Measurements from ENCODE around the gene NENF. TPM values are rescaled to one million over a fixed set of nuclear protein-coding genes. Genes with fewer than 3 reads are reported as not detected.

The NENF gene
- polyA plus RNA-seq, 1 experiment: 73.4 TPM

DNA sequence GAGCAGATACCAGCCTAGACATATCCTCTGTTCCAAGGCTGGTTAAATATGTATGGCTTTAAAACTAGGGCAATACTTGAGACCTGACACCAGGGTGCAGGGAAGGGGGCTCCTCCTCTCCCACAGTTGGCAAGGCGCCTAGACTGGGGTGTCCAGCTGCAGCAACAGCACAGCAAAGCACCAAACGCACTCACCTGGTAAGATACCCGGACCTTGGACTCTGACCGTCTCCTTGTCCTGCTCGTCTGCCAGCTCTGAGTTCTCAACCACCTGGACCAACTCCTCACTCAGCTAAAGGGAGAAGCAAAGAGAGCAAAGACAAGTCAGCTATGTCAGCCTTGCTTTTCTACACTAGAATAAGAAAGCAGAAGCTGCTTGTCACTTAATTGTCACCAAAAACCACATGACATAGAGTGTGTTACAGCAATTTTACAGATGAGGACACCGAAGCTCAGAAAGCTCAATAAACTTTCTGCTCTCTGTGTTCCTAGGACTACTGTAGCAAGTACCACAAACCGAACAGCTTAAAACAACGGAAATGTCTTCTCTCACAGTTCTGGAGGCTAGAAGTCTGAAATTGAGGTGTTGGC, 22.4 kb upstream of the NENF start:
- no peak for DNase-seq (ENCODE audit: low read depth, low spot score)
- TF ChIP-seq CTCF (IDR thresholded peaks at IDR 0.05; ENCODE audit: low read depth, low read length): no peak
- Histone ChIP-seq H3K27me3 (ENCODE audit: control insufficient read depth, insufficient read depth, low read length) (no peaks in the 10 kb centered on the region), H3K9me3 (ENCODE audit: control insufficient read depth, insufficient read depth, low read length) (peaks cover 3% of the 10 kb centered on the region), H3K4me3 (ENCODE audit: low read depth, low read length) (no peak overlapping the region), H3K27ac (ENCODE audit: low read depth, low read length) (no peak overlapping the region)
- POLR2A ChIA-PET: no interaction called here
- CTCF ChIA-PET: interaction anchor here (1.2 kb wide), 1 partner anchor 375 kb away, joined by 5 read pairs; the partner anchor contains the start of genes DTL and INTS7

DNA sequence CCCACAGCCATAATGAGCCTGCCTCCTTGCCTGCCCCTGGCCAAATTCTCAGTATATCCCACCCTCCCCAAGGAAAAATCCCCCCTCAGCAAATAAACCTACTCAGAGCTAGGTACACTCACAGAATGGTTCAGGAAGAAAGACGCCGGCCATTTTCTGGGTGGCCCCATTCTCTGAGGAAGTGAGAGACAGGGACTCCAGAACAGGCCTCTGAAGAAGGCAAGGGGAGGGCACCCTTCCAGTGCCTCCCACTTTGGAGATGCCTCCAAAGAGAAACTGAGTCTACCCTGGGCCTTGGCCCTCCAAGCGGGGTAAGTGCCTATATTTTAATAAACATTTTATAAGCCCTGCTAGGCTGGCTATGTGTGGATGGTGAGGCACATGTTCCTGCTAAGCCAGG, 20.3 kb upstream of the NENF start:
- H3K4me3 ChIP-seq (ENCODE audit: low read depth, low read length): no peak overlapping the region
- no peaks in the 10 kb centered on the region for H3K27me3 ChIP-seq (ENCODE audit: control insufficient read depth, insufficient read depth, low read length)
- ChIA-PET CTCF (no interaction called here), POLR2A (interaction anchor here (0.6 kb wide), 1 partner anchor 340 kb away, joined by 3 read pairs; no protein-coding TSS in a partner anchor)
- TF ChIP-seq CTCF (IDR thresholded peaks at IDR 0.05; ENCODE audit: low read depth, low read length): no peak
- no peak overlapping the region for H3K27ac ChIP-seq (ENCODE audit: low read depth, low read length)
- no peaks in the 10 kb centered on the region; the same call in 1 of the 2 replicates for H3K9me3 ChIP-seq (ENCODE audit: control insufficient read depth, insufficient read depth, low read length)
- DNase-seq (ENCODE audit: low read depth, low spot score): no peak

GRCh38 chr1:212413902-212414327, 18.8 kb upstream of the NENF start:
- DNase-seq (ENCODE audit: low read depth, low spot score): no peak
- Histone ChIP-seq H3K4me3 (ENCODE audit: low read depth, low read length) (peak overlapping the region; percentile 90), H3K9me3 (ENCODE audit: control insufficient read depth, insufficient read depth, low read length) (no peaks in the 10 kb centered on the region; the same call in 1 of the 2 replicates), H3K27ac (ENCODE audit: low read depth, low read length) (no peak overlapping the region), H3K27me3 (ENCODE audit: control insufficient read depth, insufficient read depth, low read length) (no peaks in the 10 kb centered on the region)
- TF ChIP-seq CTCF (IDR thresholded peaks at IDR 0.05; ENCODE audit: low read depth, low read length): no peak
- CTCF ChIA-PET: interaction anchor here (2.3 kb wide), 1 partner anchor 42 kb away, joined by 9 read pairs; no protein-coding TSS in a partner anchor
- POLR2A ChIA-PET: no interaction called here

DNA sequence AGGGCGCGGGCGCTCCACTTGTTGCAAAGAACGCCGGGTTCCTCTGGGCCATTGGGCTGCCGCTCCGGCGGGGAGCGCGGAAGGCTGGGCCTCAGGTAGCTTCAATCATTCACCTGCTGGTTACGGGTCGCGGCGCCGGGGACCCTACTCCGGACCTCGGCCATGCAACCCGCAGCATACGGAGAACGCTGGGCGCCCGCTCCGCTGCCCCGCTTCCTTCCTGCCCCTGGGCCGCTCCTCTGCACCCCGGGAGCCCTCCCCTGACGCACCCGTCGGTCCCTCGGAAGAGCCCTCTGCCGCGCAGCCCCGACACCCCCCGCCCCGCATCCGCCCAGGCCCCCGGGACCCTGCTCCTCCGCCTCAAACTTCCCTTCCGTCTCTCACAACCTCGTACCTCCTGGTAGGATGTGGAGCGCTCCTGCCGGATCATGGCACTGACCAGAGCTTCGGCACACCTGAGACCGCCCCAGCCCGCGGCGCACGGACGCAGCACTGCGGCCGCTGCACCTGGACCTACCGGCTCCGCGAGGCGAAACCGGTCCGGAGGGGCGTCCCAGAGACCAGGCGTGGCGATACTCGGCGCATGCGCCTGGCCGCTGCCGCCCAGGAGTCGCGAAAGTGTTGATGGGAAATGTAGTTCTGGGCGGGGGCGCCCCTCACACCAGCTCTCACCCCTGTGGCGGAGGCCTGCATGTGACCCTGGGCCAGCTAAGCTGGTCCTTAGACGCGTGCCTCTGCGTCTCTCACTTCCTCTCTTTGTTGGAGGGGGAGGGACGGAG, 18.2 kb upstream of the NENF start, which contains the start of gene PACC1:
PACC1 (minus strand) TSS at position 559 of the 779 bp plus-strand sequence; CDS start at position 430, 129 bp downstream.
- peak; percentile 63 for DNase-seq (ENCODE audit: low read depth, low spot score)
- Histone ChIP-seq H3K4me3 (ENCODE audit: low read depth, low read length) (peak within 1 kb of the TSS; percentile 90), H3K27me3 (ENCODE audit: control insufficient read depth, insufficient read depth, low read length) (peaks cover 3% of the 10 kb centered on the region), H3K27ac (ENCODE audit: low read depth, low read length) (no peak within 1 kb of the TSS), H3K9me3 (ENCODE audit: control insufficient read depth, insufficient read depth, low read length) (no peaks in the 10 kb centered on the region; the same call in 1 of the 2 replicates)
- no peak for TF ChIP-seq CTCF (IDR thresholded peaks at IDR 0.05; ENCODE audit: low read depth, low read length)
- POLR2A ChIA-PET: interaction anchor here (1.0 kb wide), 1 partner anchor 16 kb away, joined by 3 read pairs; no protein-coding TSS in a partner anchor
- CTCF ChIA-PET: interaction anchor here (0.6 to 2.3 kb wide), 3 partner anchors 14 to 367 kb away, joined by 3 to 9 read pairs (median 3); no protein-coding TSS in a partner anchor

All from AG04450 (cell line).